ENCODE measurements around the gene AGER.
"Not testable (repeated sequence)": the region's sequence is repeated elsewhere in the genome, so short reads cannot be mapped to it uniquely, and the experiment has no call there.

The AGER gene

DNA sequence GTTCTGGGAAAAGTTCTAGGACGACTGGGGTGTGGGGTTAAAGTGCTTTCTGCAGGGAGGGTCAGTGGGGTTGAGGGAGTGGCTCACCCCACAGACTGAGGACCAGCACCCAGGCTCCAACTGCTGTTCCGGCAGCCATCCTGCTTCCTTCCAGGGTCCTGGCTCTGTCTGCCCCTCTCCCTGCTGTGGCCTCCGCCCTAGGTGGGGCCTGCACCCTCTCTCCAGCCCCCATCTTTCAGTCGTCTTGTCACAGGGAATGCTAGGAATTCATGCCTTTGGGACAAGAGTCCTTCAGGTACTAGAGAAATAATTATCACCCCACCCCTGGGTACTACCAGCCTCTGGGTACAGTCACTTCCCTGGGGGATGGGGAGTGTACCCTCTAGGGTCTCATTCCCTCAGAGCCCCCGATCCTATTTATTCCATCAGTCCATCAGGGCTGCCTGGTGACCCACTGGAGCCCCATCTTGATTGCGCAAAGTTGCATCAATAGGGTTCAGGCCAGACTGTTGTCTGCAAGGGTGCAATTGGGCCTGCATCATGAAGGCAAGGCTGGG is at the start of gene AGER:
Gene AGER, minus strand, starts transcription at position 170 of the 557 bp plus-strand sequence. Its CDS starts 31 bp downstream, at position 139.
- no peak for DNase-seq

DNA sequence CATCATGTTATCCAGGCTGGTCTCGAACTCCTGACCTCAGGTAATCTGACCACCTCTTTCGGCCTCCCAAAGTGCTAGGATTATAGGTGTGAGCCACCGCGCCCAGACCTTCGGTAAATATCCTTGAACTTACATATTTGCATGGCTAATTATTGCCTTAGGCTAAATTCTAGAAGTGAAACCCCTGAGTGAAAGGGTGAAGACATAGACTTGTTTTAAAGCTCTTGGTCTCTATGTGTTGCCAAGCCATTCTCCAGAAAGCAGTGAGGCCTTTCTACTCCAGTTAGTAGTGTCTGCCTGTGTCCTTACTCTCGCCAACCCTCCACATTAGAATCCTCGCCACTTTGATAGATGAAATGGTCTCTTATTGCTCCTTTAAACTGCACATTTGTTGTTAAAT is 42.4 kb upstream of the AGER start:
- DNase-seq, result no peak

DNA sequence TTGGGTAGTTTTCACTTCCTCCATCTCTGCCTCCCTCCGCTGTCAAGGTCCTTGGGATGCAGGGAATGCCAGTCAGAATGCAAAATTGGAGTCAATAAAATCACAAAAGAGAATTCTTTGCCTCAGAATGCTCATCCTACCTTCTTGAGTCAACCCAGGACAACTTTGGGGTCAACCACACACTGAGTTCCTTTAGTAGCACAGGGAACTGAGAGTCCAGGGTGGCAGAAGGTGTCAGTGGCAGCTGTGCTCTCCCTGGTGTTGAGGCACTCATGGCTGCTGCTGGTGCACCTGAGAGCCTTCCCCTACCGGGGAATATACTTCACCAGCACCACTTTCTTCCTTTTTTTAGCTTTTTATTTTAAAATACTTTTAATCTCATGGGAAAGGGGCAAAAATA is 40.6 kb upstream of the AGER start:
- DNase-seq, result no peak

GRCh38 chr6:32223258-32224235 is 39.5 kb upstream of the AGER start, which contains the start of gene NOTCH4:
NOTCH4 (minus strand) TSS chr6:32224067; CDS start chr6:32223928, 139 bp downstream.
- DNase-seq, result no peak

GRCh38 chr6:32222333-32223230 is 38.5 kb upstream of the AGER start:
- no peak for DNase-seq

DNA sequence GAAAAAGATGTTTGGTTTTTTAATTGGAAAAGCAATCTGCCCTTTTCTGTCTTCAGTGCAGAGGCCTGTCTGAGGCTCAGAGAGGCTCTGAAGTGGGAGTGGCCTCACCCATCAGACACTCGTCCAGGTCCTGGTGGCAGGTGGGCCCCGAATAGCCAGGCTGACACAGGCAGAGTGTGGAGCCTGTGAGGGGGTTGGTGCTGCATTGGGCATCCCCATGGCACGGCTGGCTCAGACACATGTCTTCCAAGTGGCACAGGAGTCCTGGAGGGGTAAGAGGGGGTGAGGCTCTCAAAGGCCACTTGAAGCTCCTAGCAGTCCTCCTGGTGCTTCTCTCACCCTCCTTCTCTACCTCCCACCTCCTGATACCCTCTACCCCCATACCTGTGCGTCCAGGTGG is 36.0 kb upstream of the AGER start:
- no peak for DNase-seq

DNA sequence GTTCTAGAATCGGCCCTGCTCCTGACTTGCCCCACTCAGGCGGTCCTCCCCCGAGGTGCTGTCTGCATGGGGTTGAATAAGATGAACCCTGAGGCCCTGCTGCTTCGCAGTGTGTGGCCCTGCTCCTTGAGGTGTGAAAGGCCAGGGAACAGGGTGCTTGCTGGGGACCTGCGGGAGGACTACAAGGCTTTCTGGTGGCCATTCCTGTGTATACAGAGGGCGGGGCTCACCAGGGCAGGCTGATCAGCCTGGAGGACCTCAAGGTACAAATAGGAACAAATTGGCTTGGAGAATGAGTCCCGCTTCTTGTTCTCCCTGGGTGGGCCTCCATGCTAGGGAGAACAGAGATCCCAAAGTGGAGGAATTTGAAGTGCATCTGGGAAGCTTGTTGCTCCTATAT is 34.1 kb upstream of the AGER start:
- DNase-seq, result no peak

GRCh38 chr6:32216998-32217397 is 32.9 kb upstream of the AGER start:
- DNase-seq, result no peak

- DNase-seq, result no peak
Measured at GRCh38 chr6:32216285-32216684, 32.2 kb upstream of the AGER start.

DNA sequence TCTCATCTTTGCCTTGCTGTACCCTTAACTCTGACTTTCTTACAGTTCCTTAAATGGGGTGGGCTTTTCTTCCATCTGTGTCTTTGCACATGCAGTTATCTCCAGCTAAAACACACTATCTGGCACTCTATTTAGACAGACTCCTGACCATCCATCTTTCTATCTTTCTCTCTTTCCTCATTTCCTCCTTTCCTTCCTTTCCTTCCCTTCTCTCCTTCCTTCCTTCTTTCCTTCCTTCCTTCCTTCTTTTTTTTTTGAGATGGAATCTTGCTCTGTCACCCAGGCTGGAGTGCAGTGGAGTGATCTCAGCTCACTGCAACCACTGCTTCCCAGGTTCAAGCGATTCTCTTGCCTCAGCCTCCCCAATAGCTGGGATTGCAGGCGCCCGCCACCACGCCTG is 31.6 kb upstream of the AGER start:
- no peak for DNase-seq

DNA sequence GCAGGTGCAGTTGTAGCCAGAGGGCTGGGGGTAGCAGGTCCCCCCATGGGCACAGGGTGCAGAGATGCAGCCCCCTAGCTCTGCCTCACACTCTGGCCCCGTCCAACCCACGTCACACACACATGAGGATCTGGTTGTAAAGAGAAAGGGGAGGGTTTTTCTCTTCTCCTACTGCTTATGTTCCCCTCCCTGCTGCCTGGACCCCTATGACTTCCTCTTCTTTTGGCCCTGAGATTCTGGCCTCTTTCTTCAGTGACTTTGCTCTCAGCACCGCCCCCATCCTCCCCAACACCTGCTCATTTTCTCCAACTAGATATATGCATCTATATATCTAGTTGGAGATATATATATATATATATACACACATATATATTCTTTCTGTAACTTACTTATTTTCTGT is 30.1 kb upstream of the AGER start:
- DNase-seq, result no peak

GRCh38 chr6:32213649-32214048 is 29.6 kb upstream of the AGER start:
- DNase-seq, result no peak

DNA sequence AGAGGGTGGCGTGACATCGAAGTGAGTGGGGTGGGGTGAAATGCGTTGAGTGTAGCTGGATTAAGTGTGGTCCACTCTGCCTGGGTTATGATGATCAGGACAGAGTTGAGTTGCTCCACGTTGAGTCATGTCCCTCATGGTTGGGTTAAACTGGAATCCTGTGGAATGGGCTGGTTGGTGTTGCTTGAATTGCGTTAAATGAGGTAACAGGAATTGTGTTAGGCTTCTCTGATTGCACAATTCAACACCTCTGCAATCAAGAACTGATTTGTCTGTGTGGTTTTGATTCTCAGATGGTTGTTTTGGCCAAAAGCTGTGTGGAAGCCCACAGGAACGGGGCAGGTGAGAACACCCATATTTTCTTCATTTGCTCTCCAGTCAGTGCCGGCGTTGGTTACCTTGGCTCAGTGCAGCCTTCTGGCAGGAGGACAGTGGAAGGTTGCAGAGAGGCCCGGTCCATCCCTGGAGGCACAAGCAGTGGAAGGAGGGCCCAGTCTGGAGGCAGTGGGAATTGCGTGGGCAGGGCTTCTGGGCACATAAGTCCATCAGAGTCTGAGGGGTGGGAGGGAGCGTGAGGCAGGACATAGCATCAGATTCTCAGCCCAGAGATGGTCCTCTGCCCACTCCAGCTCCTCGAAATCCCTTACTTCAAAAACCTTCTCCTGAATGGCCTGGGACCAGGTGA is 28.2 kb upstream of the AGER start:
- no peak for DNase-seq

GRCh38 chr6:32211432-32211831 is 27.4 kb upstream of the AGER start:
- not testable (repeated sequence) for DNase-seq

- no peak for DNase-seq
Measured at GRCh38 chr6:32210191-32210601, 26.1 kb upstream of the AGER start.

DNA sequence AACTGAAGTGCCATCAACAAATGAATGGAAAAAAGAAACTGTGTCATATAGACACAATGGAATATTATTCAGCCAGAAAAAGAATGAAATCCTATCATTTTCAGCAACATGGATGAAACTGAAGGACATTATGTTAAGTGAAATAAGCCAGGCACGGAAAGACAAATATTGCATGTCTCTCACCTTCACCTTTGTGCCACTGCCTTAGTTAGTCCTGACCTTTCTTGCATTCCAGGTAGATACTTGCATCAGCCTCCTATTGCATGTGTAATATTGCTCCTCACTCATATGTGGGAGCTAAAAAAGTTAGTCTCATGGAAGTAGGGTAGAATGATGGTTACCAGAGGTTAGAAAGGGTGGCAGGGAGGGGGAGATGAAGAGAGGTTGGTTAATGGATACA is 24.9 kb upstream of the AGER start:
- no peak for DNase-seq

- no peak for DNase-seq
Measured at GRCh38 chr6:32204268-32204715, 20.2 kb upstream of the AGER start.

DNA sequence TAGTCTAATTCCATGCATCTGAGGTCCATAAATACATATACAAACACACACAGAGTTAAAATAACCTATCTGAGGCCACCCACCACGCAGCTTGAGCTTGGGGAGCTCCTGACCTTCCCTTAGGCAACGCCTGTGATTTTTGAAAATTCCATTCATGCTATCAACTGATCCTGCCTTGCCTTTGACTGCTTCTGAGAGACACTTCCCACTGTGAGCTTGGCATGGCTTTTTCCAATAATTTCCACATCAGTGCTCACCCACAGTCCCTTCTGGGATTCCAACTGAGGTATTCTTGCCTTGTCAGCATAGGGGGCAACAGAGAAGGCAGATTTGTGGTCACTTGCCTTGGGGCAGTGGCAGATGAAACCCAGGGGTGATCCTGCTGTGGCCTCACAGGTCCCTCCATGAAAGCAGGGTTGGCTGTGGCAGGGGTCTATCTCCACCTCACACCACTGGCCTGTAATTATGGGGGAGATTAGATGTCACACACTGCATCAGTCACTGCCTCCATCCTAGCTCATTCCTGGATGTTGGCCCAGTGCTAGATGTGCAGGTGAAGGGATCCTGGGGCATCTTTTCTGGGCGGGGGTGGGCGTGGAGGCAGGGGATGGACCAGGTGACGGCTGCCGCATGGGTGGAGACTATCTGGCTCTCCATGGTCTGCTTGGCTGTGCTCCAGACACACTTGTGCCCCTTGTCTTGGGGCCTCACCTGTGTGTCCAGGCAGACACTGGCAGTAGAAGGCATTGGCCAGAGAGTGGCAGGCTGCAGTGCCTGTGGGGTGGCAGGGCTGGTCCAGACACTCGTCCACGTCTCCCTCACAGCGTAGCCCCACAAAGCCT is 19.6 kb upstream of the AGER start:
- no peak for DNase-seq

GRCh38 chr6:32202186-32202585 is 18.1 kb upstream of the AGER start:
- no peak for DNase-seq

DNA sequence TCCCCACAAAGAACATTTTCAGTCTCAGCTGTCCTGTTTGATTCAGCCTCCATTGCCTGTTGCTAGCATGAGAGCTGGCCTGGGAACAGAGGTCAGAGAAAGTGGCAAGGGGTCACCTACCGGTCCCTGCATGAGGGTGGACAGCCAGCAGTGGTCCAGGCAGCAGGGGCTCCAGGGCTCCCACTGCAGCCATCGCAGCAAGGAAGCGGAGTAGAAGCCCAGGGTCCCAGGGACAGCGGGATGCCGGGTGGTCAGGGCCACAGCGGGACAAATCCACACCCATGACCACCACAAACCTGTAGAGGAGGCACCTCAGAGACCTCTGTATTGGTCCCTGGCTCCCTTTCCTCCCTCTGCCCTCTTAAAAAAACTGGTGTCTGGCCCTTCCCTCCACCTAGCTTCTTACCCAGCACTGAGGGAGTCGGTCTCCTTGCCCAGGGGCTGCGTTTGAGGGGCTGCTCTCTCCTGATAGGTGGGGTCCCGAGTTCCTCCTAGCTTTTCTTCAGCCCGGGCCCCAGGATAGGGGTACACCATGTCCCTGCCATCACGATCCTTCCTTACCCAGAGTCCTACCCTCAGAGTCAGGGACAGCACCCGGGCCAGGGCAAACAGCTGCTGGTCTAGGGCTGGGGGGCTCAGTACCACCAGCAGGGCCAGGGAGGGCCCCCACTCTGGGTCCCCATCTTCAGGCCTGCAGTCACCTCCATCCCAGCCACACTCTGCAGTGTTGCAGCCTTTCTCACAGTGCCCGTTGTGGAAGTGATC is 16.8 kb upstream of the AGER start:
- no peak for DNase-seq

- no peak for DNase-seq
Measured at GRCh38 chr6:32198866-32199265, 14.8 kb upstream of the AGER start.

Data from GOT3 (cell line).